H9 (cell line): ENCODE results near the gene PUM2. TPM values are rescaled to one million over a fixed set of nuclear protein-coding genes. Genes with fewer than 3 reads are reported as not detected.

Experiments
- DNase-seq: peaks from one replicate; pipeline ENCODE4 v3.0.0-alpha.2; 2017
- H2AFZ ChIP-seq: one replicate; pipeline ENCODE4 v1.6.1; 2013; ENCODE audit warnings: mild to moderate bottlenecking, low read length, control low read depth, moderate library complexity
- H2AK5ac ChIP-seq: 2 replicates; pipeline ENCODE4 v1.6.1; 2013; ENCODE audit warnings: low read length, control low read depth, mixed read lengths; ENCODE audit not compliant: insufficient read length
- H2BK120ac ChIP-seq: one replicate; pipeline ENCODE4 v1.6.1; 2013; ENCODE audit warnings: low read depth, mild to moderate bottlenecking, low read length, control low read depth, inconsistent platforms; ENCODE audit not compliant: poor library complexity, severe bottlenecking
- H2BK12ac ChIP-seq: 2 replicates; pipeline ENCODE4 v1.6.1; 2013; ENCODE audit warnings: low read length, control low read depth, mixed read lengths, low read depth; ENCODE audit not compliant: insufficient read length
- H2BK15ac ChIP-seq: 2 replicates; pipeline ENCODE4 v1.6.1; 2013; ENCODE audit warnings: low read depth, low read length, control low read depth
- H2BK20ac ChIP-seq: one replicate; pipeline ENCODE4 v1.6.1; 2013; ENCODE audit warnings: low read depth, mild to moderate bottlenecking, low read length, control low read depth, inconsistent platforms; ENCODE audit not compliant: poor library complexity, severe bottlenecking
- H2BK5ac ChIP-seq: 2 replicates; pipeline ENCODE4 v1.6.1; 2013; ENCODE audit warnings: low read length, control low read depth, mixed read lengths; ENCODE audit not compliant: insufficient read length
- H3K14ac ChIP-seq: 2 replicates; pipeline ENCODE4 v1.6.1; 2013; ENCODE audit warnings: low read length, control low read depth; ENCODE audit not compliant: insufficient read depth
- H3K18ac ChIP-seq: 2 replicates; pipeline ENCODE4 v1.6.1; 2013; ENCODE audit warnings: low read depth, mild to moderate bottlenecking, mixed read lengths, low read length, control low read depth; ENCODE audit not compliant: insufficient read length
- H3K23ac ChIP-seq: 2 replicates; pipeline ENCODE4 v1.6.1; 2013; ENCODE audit warnings: low read length, control low read depth, mixed read lengths, low read depth; ENCODE audit not compliant: insufficient read length
- H3K23me2 ChIP-seq: 2 replicates; pipeline ENCODE4 v1.6.1; 2013; ENCODE audit warnings: low read depth, mild to moderate bottlenecking, mixed read lengths, low read length, control low read depth; ENCODE audit not compliant: insufficient read length, poor library complexity, severe bottlenecking
- H3K27ac ChIP-seq: 2 replicates; pipeline ENCODE4 v1.5.1; 2013; ENCODE audit warnings: low read length, control low read depth, mixed read lengths, low read depth; ENCODE audit not compliant: insufficient read length
- H3K27me3 ChIP-seq: 2 replicates; pipeline ENCODE4 v1.6.1; 2013; ENCODE audit warnings: low read length, control low read depth, inconsistent platforms; ENCODE audit not compliant: insufficient read depth
- H3K4ac ChIP-seq: 2 replicates; pipeline ENCODE4 v1.6.1; 2013; ENCODE audit warnings: low read depth, mild to moderate bottlenecking, control low read depth, inconsistent platforms, low read length, moderate library complexity
- H3K4me1 ChIP-seq: 2 replicates; pipeline ENCODE4 v1.6.1; 2013; ENCODE audit warnings: low read length, control low read depth, inconsistent platforms; ENCODE audit not compliant: insufficient read depth
- H3K4me2 ChIP-seq: 2 replicates; pipeline ENCODE4 v1.6.1; 2013; ENCODE audit warnings: low read length, control low read depth, mixed read lengths; ENCODE audit not compliant: insufficient read length, insufficient read depth
- H3K56ac ChIP-seq: 2 replicates; pipeline ENCODE4 v1.6.1; 2013; ENCODE audit warnings: low read depth, mild to moderate bottlenecking, mixed read lengths, low read length, control low read depth; ENCODE audit not compliant: insufficient read length
- H3K79me1 ChIP-seq: 2 replicates; pipeline ENCODE4 v1.6.1; 2013; ENCODE audit warnings: low read depth, mild to moderate bottlenecking, moderate library complexity, low read length, control low read depth, inconsistent platforms; ENCODE audit not compliant: insufficient read depth, poor library complexity, severe bottlenecking
- H3K79me2 ChIP-seq: 2 replicates; pipeline ENCODE4 v1.6.1; 2013; ENCODE audit warnings: low read length, control low read depth, inconsistent platforms; ENCODE audit not compliant: insufficient read depth
- H3K9ac ChIP-seq: 2 replicates; pipeline ENCODE4 v1.6.1; 2013; ENCODE audit warnings: low read length, control low read depth, mixed read lengths; ENCODE audit not compliant: insufficient read length; ENCODE audit errors: extremely low read depth
- H3K9me3 ChIP-seq: one replicate; pipeline ENCODE4 v1.6.1; 2013; ENCODE audit warnings: low read depth, low read length, inconsistent platforms; ENCODE audit not compliant: control insufficient read depth
- H3T11ph ChIP-seq: one replicate; pipeline ENCODE4 v1.6.1; 2013; ENCODE audit warnings: mild to moderate bottlenecking, low read length, control low read depth, inconsistent platforms
- H4K20me1 ChIP-seq: one replicate; pipeline ENCODE4 v1.6.1; 2013; ENCODE audit not compliant: control insufficient read depth, insufficient read length, insufficient read depth
- H4K5ac ChIP-seq: 2 replicates; pipeline ENCODE4 v1.6.1; 2013; ENCODE audit warnings: low read depth, mild to moderate bottlenecking, mixed read lengths, low read length, control low read depth; ENCODE audit not compliant: insufficient read length
- H4K8ac ChIP-seq: replicated peaks from 2 replicates; pipeline ENCODE4 v1.6.1; 2013; ENCODE audit warnings: low read length, control low read depth, mixed read lengths, low read depth; ENCODE audit not compliant: insufficient read length
- H4K91ac ChIP-seq: 2 replicates; pipeline ENCODE4 v1.6.1; 2013; ENCODE audit warnings: low read depth, mild to moderate bottlenecking, moderate library complexity, mixed read lengths, low read length, control low read depth; ENCODE audit not compliant: insufficient read length
- H3K27ac Mint-ChIP-seq, 3 experiments: 2 replicates in 2 of 3; 3 replicates in 1 of 3; pipeline ENCODE4 v1.8.0; 2020 to 2021; ENCODE audit warnings: mixed read lengths in 3 of 3, mild to moderate bottlenecking in 1 of 3, moderate library complexity in 1 of 3
- H3K27me3 Mint-ChIP-seq: 2 replicates; pipeline ENCODE4 v1.8.0; 2021; ENCODE audit warnings: low read depth, mild to moderate bottlenecking, moderate library complexity, mixed read lengths
- H3K36me3 Mint-ChIP-seq, 3 experiments: 2 replicates in 2 of 3; 3 replicates in 1 of 3; pipeline ENCODE4 v1.8.0; 2020 to 2021; ENCODE audit warnings: low read depth in 3 of 3, mixed read lengths in 3 of 3; ENCODE audit not compliant: insufficient read depth in 1 of 3
- H3K4me1 Mint-ChIP-seq, 2 experiments: 2 replicates each; pipeline ENCODE4 v1.8.0; 2020; ENCODE audit warnings: mixed read lengths in 2 of 2
- H3K4me3 Mint-ChIP-seq, 2 experiments: 2 replicates in 1 of 2; 3 replicates in 1 of 2; pipeline ENCODE4 v1.8.0; 2020 to 2021; ENCODE audit warnings: mild to moderate bottlenecking in 2 of 2, mixed read lengths in 2 of 2, moderate library complexity in 1 of 2
- H3K9me3 Mint-ChIP-seq, 2 experiments: 2 replicates in 1 of 2; 3 replicates in 1 of 2; pipeline ENCODE4 v1.8.0; 2020; ENCODE audit warnings: mild to moderate bottlenecking in 2 of 2, mixed read lengths in 2 of 2, moderate library complexity in 1 of 2
- CTCF ChIP-seq: fragments of 200-600 bp; sonication (generic); conservative IDR thresholded peaks from 3 replicates; pipeline ENCODE4 v1.8.0; 2021; ENCODE audit warnings: antibody characterized with exemption, mild to moderate bottlenecking
- WGBS: extraction: QIAGEN DNeasy Blood & Tissue Kit; methylation state at CpG from one replicate; pipeline ENCODE4 v1.1.7; 2013; ENCODE audit warnings: missing lambda C conversion rate, low lambda C conversion rate, mixed read lengths; ENCODE audit not compliant: insufficient read length; ENCODE audit errors: extremely low coverage; 5-methylcytosine and 5-hydroxymethylcytosine counted together
- total RNA-seq: library from RNA; stranded (reverse); gene quantifications from 2 replicates; pipeline ENCODE4 v1.2.1, GENCODE V29; 2021

PUM2 gene
- total RNA-seq, 1 experiment from 2014 or later = 96.6 TPM

DNA sequence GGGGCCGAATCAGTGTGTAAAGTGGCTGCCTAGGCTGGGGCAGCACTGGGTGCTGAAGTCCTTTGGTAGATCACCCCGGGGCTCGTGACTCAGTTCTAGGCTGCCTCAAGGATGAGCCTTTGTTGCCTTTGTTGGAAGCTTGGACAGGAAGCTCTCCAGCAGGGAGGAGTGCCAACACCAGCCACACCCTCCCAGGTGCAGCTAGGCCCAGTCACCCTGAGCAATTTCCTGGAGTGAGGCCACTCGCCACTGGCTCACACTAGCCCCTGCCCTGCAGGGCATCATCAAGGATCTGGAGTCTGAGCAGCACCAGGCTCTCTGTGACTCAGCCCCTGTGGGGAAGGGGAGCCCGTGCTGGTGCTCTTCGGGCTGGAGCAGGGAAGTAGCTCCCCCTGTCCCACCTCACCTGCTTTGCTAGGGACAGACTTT, 119.0 kb downstream of the PUM2 start:
- Histone ChIP-seq H3K27me3 (no peaks in the 10 kb centered on the region), H2BK120ac (no peak overlapping the region), H2BK12ac (no peak overlapping the region), H3K4ac (no peak overlapping the region), H3K56ac (no peak overlapping the region), H3T11ph (no peak overlapping the region), H2BK5ac (no peak overlapping the region), H3K79me2 (no peaks in the 10 kb centered on the region), H3K23me2 (no peaks in the 10 kb centered on the region), H2AFZ (no peak overlapping the region), H4K20me1 (no peaks in the 10 kb centered on the region), H4K91ac (no peak overlapping the region), H3K14ac (no peak overlapping the region; the same call in 1 of the 2 replicates), H2BK20ac (no peak overlapping the region), H2AK5ac (no peak overlapping the region), H4K5ac (no peak overlapping the region), H3K23ac (no peak overlapping the region), H4K8ac (no peak overlapping the region), H3K4me1 (peaks cover 2% of the 10 kb centered on the region; the same call in 1 of the 2 replicates), H3K79me1 (no peaks in the 10 kb centered on the region), H3K4me2 (no peak overlapping the region), H2BK15ac (no peak overlapping the region), H3K18ac (no peak overlapping the region), H3K27ac (no peak overlapping the region), H3K9me3 (no peaks in the 10 kb centered on the region), H3K9ac (no peak overlapping the region)
- TF ChIP-seq CTCF = peak; percentile 25; the same call in 2 of the 3 replicates
- Mint-ChIP-seq H3K27me3 (peaks cover 13% of the 10 kb centered on the region), H3K9me3 (peaks cover 0 to 4% of the 10 kb centered on the region in 2 experiments; a peak in 2 of 5 replicates), H3K4me3 (no peak overlapping the region), H3K4me1 (peaks cover 20 to 27% of the 10 kb centered on the region in 2 experiments), H3K27ac (peak overlapping the region in 2 of 3 experiments; percentile 23 to 40; a peak in 3 of 7 replicates), H3K36me3 (no peaks in the 10 kb centered on the region)
- peak; percentile 84 for DNase-seq
- no CpG with 5 or more reads among the region's 6 CpGs for WGBS
